Suprapubic skin (tissue), 4 donors: ENCODE results near the gene EXTL2.

Experiments used
- EP300 ChIP-seq: sonication (generic); formaldehyde crosslinking; IDR thresholded peaks from one replicate; pipeline ENCODE4 v1.6.1; 2017; ENCODE audit warnings: antibody characterized with exemption
- POLR2A ChIP-seq, 2 donors: fragments of 450-650 bp; IDR thresholded peaks; one replicate each; pipeline ENCODE4 v1.6.1; 2017; ENCODE audit warnings: antibody characterized with exemption in 2 of 2, mild to moderate bottlenecking in 2 of 2, moderate library complexity in 2 of 2
- POLR2AphosphoS5 ChIP-seq, 3 donors: sonication (generic); formaldehyde crosslinking; IDR thresholded peaks; one replicate each; pipeline ENCODE4 v1.6.1; 2017; ENCODE audit warnings: antibody characterized with exemption in 3 of 3
- TF ChIP-seq, protein P1 (sequence below), 2 donors: fragments of 200-600 bp in 1 of 2; fragments of 450-650 bp in 1 of 2; sonication (generic) in 1 of 2; IDR thresholded peaks; one replicate each; pipeline ENCODE4 v1.5.1; 2016 to 2019; ENCODE audit warnings: antibody characterized with exemption in 2 of 2, mild to moderate bottlenecking in 1 of 2, moderate library complexity in 1 of 2

DNA sequence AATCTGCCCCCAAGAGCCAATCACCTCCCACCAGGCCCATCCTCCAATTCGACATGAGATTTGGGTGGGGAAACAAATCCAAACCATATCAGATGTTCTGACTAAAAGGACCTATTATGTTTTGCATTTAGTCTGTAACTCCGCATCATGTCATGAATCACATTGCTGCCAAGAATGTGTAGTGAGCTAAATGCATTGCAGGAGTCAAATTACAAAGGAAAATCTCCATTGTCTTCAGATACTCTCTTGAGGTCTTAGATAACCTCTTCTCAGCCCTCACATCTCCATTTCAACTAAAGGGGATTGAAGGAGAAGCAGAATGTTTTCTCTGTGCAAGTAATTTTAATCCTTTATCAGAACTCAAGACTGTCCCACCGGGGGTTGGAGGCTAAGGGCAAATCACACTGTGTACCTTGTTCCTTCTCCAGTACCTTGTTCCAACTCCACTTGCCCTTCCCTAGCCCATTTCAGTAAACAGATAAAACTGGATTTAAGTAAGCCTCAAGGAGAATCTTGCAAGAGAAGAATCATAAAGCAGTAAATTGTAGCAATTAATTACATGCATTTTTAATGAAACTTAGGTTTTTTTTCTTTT is 34.1 kb downstream of the EXTL2 start:
- TF ChIP-seq, protein P1, sequence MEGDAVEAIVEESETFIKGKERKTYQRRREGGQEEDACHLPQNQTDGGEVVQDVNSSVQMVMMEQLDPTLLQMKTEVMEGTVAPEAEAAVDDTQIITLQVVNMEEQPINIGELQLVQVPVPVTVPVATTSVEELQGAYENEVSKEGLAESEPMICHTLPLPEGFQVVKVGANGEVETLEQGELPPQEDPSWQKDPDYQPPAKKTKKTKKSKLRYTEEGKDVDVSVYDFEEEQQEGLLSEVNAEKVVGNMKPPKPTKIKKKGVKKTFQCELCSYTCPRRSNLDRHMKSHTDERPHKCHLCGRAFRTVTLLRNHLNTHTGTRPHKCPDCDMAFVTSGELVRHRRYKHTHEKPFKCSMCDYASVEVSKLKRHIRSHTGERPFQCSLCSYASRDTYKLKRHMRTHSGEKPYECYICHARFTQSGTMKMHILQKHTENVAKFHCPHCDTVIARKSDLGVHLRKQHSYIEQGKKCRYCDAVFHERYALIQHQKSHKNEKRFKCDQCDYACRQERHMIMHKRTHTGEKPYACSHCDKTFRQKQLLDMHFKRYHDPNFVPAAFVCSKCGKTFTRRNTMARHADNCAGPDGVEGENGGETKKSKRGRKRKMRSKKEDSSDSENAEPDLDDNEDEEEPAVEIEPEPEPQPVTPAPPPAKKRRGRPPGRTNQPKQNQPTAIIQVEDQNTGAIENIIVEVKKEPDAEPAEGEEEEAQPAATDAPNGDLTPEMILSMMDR (IDR thresholded peaks at IDR 0.05) = no peak
- TF ChIP-seq POLR2AphosphoS5 (IDR thresholded peaks at IDR 0.05) = no peak
- TF ChIP-seq POLR2A (IDR thresholded peaks at IDR 0.05) = no peak
- no peak for TF ChIP-seq EP300
